Measurements from ENCODE around the gene RACGAP1. TPM values are rescaled to one million over a fixed set of nuclear protein-coding genes. Genes with fewer than 3 reads are reported as not detected.

RACGAP1 gene, protein sequence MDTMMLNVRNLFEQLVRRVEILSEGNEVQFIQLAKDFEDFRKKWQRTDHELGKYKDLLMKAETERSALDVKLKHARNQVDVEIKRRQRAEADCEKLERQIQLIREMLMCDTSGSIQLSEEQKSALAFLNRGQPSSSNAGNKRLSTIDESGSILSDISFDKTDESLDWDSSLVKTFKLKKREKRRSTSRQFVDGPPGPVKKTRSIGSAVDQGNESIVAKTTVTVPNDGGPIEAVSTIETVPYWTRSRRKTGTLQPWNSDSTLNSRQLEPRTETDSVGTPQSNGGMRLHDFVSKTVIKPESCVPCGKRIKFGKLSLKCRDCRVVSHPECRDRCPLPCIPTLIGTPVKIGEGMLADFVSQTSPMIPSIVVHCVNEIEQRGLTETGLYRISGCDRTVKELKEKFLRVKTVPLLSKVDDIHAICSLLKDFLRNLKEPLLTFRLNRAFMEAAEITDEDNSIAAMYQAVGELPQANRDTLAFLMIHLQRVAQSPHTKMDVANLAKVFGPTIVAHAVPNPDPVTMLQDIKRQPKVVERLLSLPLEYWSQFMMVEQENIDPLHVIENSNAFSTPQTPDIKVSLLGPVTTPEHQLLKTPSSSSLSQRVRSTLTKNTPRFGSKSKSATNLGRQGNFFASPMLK
- total RNA-seq, result 29.2 TPM

DNA sequence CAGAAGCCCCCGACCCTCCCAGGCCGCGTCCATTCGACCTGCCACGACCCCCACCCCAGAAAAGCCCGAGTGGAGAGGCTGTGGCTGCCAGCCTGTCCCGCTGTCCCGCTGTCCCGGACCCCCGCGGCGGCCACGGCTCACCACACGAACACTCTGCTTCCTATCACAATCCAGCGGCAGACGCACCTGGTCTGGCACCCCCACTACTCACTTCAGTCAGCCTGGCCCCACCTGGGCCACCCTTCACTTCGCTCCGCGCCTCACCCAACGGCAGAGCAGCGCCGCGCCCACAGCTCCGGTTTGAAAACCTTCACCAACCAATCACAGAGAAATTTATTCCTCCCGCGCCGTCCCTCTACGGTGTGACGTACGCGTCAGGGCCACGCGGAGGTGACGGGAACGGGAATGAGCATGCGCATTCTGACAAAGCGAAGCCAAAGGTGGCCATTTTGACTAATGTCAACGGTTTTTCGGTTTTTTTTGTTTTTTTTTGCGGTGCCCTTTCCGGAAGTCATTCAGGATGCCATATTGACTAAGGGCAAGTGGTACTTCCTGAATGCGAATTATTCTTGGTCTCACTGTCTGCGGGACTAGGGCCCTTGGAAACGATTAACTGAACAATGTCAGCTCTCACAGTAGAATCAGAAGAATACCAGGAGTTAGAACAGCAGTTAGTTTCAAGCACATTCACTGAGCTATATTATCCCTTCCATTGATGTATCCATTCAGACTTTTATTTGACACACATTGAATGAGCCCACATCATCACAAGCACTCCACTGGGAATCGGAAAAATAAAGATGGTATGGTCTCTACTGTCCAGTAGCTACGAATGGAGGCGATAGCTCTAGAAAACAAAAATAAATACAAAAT is at the start of gene RACGAP1:
Gene RACGAP1 (minus strand): TSS at position 308 of the 873 bp plus-strand sequence. CDS start 8,779 bp downstream, outside the sequence.

DNA sequence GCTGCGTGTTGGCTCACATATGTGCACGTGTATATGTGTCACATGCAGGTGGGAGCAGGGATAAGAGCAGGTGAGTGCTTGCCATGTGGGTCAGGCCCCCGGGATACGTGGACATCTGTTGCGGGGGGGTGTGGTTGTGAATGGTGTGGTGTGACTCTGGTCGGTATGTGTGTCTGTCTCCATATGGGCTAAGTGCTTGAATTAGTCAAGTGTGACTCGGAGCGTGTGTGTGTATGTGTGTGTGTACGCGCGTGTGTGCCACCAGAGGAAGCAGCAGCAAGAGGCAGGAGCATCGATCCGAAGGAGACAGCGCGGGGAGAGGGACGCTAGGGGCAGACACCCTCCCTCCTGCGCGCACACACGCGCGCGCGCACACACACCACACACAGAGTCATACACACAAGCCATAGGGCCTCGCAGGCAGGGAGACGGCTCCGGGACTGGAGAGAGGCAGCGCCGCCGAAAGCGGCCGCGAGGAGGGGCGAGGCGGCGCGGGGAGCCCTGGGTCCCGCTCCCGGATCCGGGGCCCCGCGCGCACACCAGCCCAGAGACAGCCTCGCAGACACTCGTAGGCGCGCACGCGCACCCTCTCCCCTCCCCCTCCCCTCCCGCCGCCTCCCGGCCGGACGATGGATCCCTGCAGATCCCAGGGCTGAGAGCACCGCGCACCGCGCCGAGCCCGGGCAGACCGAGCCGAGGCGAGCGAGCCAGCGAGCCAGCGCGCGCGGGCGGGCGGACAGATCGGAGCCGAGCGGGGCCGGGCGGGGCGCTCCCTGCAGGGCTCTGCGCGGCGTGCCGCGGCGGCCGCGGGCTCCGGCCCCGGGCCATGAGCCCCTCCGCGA is 31.9 kb upstream of the RACGAP1 start, which contains the start of gene ASIC1:
Gene ASIC1 (plus strand): TSS at position 597 of the 842 bp plus-strand sequence. CDS start 1,171 bp downstream, outside the sequence.

DNA sequence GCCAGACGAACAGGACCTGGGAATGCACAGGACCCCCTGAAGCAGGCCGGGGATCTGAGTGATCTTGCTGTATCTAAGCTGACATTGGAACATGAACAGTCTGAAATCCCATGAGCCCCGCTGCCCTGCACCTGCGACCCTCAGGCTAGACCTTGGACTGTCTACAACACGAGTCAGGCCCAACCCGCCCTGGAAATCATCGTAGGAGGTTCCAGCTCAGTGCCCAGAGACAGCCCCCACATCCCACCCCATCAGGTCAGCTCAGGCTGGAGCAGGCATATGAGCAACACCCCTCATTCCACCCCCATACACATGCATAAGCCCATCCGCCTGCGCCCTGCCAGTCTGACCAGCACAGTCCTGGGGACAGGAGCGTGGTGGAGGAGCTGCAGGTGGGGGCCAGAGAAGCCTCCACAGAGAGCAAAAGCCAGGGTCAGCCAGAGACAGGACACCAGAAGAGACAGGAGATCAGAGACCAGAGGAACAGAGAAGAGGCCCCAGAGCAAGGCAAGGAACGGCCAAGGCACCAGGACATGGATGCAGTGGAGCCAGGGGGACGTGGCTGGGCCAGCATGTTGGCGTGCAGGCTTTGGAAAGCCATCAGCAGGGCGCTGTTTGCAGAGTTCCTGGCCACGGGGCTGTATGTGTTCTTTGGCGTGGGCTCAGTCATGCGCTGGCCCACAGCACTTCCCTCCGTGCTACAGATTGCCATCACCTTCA is 52.5 kb downstream of the RACGAP1 start, which contains the start of gene AQP6:
Gene AQP6 (plus strand): TSS at position 307 of the 720 bp plus-strand sequence. CDS start 227 bp downstream, at position 534.

DNA sequence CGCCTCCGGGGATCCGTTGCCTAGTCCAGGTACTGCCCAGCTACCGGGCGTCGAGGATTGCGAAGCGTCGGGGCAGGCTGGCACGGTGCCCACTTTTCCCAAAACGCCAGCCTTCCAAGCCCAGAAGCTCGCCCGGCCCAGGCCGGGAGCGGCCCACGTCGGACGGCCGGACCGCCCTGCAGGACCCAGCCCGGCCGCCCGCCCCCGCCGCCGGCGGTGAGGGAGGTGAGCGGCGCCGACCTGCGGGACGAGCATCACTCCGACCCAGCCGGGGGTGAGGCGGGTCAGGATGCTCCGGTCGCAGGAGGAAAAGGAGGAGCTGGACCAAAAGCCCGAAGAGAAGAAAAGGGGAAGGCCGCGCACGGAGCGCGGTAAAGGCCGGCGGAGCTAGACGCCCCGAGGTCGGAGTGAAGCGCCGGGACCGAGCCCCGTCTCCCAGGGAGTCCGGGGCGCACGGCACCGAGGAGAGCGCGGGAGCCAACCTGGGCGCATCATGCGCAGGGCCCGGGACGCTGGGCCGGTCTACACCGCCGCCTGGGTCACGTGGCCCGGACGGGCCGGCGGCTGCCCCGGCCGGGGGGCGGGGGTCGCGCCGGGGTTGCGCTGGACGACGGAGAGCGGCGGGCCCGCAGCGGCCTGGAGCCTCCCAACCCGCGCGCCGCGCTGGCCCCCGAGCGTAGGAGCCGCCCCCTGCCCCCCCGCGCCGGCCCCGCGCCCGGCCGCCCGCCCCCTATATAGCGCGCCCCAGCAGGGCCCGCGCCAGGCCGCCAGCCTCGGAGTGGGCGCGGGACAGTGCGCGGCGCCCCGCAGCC is 64.0 kb downstream of the RACGAP1 start, which contains the start of gene AQP5:
Gene AQP5 (plus strand): TSS at position 762 of the 812 bp plus-strand sequence. CDS start 146 bp downstream, outside the sequence.

DNA sequence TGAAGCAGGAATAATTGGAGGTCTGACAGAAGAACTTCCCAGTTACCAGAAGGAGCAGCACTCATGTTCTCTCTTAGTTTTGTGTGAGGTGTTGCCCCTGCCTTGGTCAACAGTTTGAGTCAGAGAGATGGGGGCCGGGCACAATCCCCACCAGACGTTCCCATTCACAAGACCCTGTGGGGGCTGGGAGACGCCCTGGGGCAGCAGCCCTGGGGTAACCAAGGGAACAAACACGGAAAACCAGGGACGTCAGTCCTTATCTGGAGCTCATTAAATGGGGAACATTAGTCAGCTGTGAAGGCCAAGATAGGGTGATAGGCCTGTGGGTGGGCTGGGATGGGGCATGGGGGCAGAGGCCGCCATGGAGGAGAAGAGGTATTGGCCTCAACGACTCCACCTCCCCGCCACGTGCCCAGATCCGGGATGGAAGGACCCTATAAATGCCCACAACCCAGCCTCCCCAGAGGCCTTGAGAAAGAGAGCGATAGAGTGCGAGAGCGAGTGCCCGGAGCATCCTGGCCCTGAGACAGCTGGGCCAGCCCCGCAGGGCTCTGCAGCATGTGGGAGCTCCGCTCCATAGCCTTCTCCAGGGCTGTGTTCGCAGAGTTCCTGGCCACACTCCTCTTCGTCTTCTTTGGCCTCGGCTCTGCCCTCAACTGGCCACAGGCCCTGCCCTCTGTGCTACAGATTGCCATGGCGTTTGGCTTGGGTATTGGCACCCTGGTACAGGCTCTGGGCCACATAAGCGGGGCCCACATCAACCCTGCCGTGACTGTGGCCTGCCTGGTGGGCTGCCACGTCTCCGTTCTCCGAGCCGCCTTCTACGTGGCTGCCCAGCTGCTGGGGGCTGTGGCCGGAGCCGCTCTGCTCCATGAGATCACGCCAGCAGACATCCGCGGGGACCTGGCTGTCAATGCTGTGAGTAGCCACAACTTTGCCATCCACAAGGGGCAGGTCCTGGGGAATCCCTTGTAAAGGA is 74.7 kb downstream of the RACGAP1 start, which contains the start of gene AQP2:
Gene AQP2 (plus strand): TSS at position 465 of the 979 bp plus-strand sequence. CDS start 94 bp downstream, at position 559.

Other genes starting within 250 kb of the RACGAP1 start
- 21.3 TPM for gene NCKAP5L, start 197.1 kb downstream of the RACGAP1 start, total RNA-seq
- 5.1 TPM for gene BCDIN3D, start 182.4 kb downstream of the RACGAP1 start, total RNA-seq
- gene FAIM2, start 121.6 kb downstream of the RACGAP1 start, total RNA-seq, result 2.7 TPM
- 339 TPM for gene AQP2, start 74.8 kb downstream of the RACGAP1 start, total RNA-seq
- 3.3 TPM for gene AQP5, start 63.6 kb downstream of the RACGAP1 start, total RNA-seq
- gene AQP6, start 52.5 kb downstream of the RACGAP1 start, total RNA-seq, result 18.5 TPM
- 3.9 TPM for gene ASIC1, start 32.1 kb upstream of the RACGAP1 start, total RNA-seq
- gene SMARCD1, start 59.8 kb upstream of the RACGAP1 start, total RNA-seq, result 110 TPM
- gene GPD1, start 78.5 kb upstream of the RACGAP1 start, total RNA-seq, result 60.8 TPM
- 48.9 TPM for gene COX14, start 86.7 kb upstream of the RACGAP1 start, total RNA-seq
- gene CERS5, start 141.9 kb upstream of the RACGAP1 start, total RNA-seq, result 54.6 TPM

Measured in metanephros (tissue), 1 donor.